Stimulated activated naive CD8-positive, alpha-beta T cell treated with anti-CD3 and anti-CD28 coated beads, Interleukin-15, amount 100 ng/mL, for 72 hours (primary cell): ENCODE measurements around the gene NR1H2.
A peak's percentile ranks its signal among the peaks of the same experiment; 100 is the strongest.
"Not testable (repeated sequence)": the region's sequence is repeated elsewhere in the genome, so short reads cannot be mapped to it uniquely, and the experiment has no call there.

Experiments
- ATAC-seq: fragments of 150-1000 bp; cut with Tn5 transposase; 2 replicates; pipeline ENCODE4 v1.10.0; 2021; ENCODE audit warnings: mild to moderate bottlenecking, moderate library complexity
- DNase-seq, 2 donors: peaks; one replicate each; pipeline ENCODE4 v3.0.0; 2021 to 2022
- H3K27ac Mint-ChIP-seq, 2 donors: one replicate each; pipeline ENCODE4 v1.8.0; 2022; ENCODE audit warnings: mild to moderate bottlenecking in 2 of 2, mixed read lengths in 2 of 2, moderate library complexity in 2 of 2
- H3K27me3 Mint-ChIP-seq: one replicate; pipeline ENCODE4 v1.8.0; 2022; ENCODE audit warnings: mixed read lengths
- H3K4me1 Mint-ChIP-seq: one replicate; pipeline ENCODE4 v1.8.0; 2022; ENCODE audit warnings: mild to moderate bottlenecking, mixed read lengths
- H3K4me3 Mint-ChIP-seq, 2 donors: one replicate each; pipeline ENCODE4 v1.8.0; 2022; ENCODE audit warnings: mild to moderate bottlenecking in 2 of 2, mixed read lengths in 2 of 2, moderate library complexity in 1 of 2
- H3K9me3 Mint-ChIP-seq, 2 donors: one replicate each; pipeline ENCODE4 v1.8.0; 2022; ENCODE audit warnings: mixed read lengths in 2 of 2

Gene NR1H2

GRCh38 chr19:50376166-50377050, at the start of gene NR1H2:
TSS of gene NR1H2 (plus strand) at chr19:50376457. CDS start at chr19:50377606, 1,149 bp downstream.
- ATAC-seq, result peak; percentile 97
- Mint-ChIP-seq H3K4me3 (peak within 1 kb of the TSS; percentile 98), H3K27ac (peak within 1 kb of the TSS; percentile 94 to 98), H3K27me3 (no peaks in the 10 kb centered on the region), H3K4me1 (peaks cover 39% of the 10 kb centered on the region), H3K9me3 (no peaks in the 10 kb centered on the region)
- peak; percentile 90 to 94 for DNase-seq

- DNase-seq, result no peak
- H3K27ac Mint-ChIP-seq, result no peak overlapping the region
- H3K4me3 Mint-ChIP-seq, result peak overlapping the region; percentile 54 to 78
- peaks cover 71% of the 10 kb centered on the region for H3K27me3 Mint-ChIP-seq
- ATAC-seq, result no peak
- peaks cover 0 to 8% of the 10 kb centered on the region in 2 donors for H3K9me3 Mint-ChIP-seq
- peaks cover 58% of the 10 kb centered on the region for H3K4me1 Mint-ChIP-seq
Measured at GRCh38 chr19:50327013-50327412, 49.2 kb upstream of the NR1H2 start.

GRCh38 chr19:50327461-50328223, 48.6 kb upstream of the NR1H2 start:
- Mint-ChIP-seq H3K4me3 (peak overlapping the region; percentile 54 to 78), H3K4me1 (peaks cover 65% of the 10 kb centered on the region), H3K9me3 (peaks cover 0 to 8% of the 10 kb centered on the region in 2 donors), H3K27me3 (peaks cover 71% of the 10 kb centered on the region), H3K27ac (peak overlapping the region in 1 of 2 donors; percentile 51)
- no peak for DNase-seq
- no peak for ATAC-seq

- peaks cover 75% of the 10 kb centered on the region for H3K27me3 Mint-ChIP-seq
- peak overlapping the region in 1 of 2 donors; percentile 53 for H3K4me3 Mint-ChIP-seq
- DNase-seq (peak; percentile 38 to 47), ATAC-seq (no peak)
- no peak overlapping the region for H3K27ac Mint-ChIP-seq
- peaks cover 71% of the 10 kb centered on the region for H3K4me1 Mint-ChIP-seq
- H3K9me3 Mint-ChIP-seq, result peaks cover 0 to 8% of the 10 kb centered on the region in 2 donors
Measured at GRCh38 chr19:50328224-50328872, 47.9 kb upstream of the NR1H2 start.

GRCh38 chr19:50328873-50329145, 47.4 kb upstream of the NR1H2 start:
- H3K27ac Mint-ChIP-seq, result no peak overlapping the region
- H3K4me3 Mint-ChIP-seq, result peak overlapping the region in 1 of 2 donors; percentile 76

GRCh38 chr19:50329146-50329925, 46.9 kb upstream of the NR1H2 start, which contains the start of gene KCNC3:
TSS of gene KCNC3 (minus strand) at chr19:50329377. CDS start at chr19:50329082, 295 bp downstream.
- Mint-ChIP-seq H3K27ac (peak within 1 kb of the TSS; percentile 8 to 36), H3K4me1 (peaks cover 79% of the 10 kb centered on the region), H3K27me3 (peaks cover 74% of the 10 kb centered on the region), H3K9me3 (peaks cover 0 to 8% of the 10 kb centered on the region in 2 donors), H3K4me3 (peak within 1 kb of the TSS; percentile 76 to 84)
- ATAC-seq (peak; percentile 71), DNase-seq (peak; percentile 95)

More at GRCh38 chr19:50328873-50329145, 47.4 kb upstream of the NR1H2 start:
- Mint-ChIP-seq H3K4me1 (peaks cover 74% of the 10 kb centered on the region), H3K27me3 (peaks cover 75% of the 10 kb centered on the region), H3K9me3 (peaks cover 0 to 8% of the 10 kb centered on the region in 2 donors)
- ATAC-seq (peak; percentile 34), DNase-seq (no peak)

- Mint-ChIP-seq H3K27me3 (peaks cover 73% of the 10 kb centered on the region), H3K4me3 (peak overlapping the region; percentile 76 to 84), H3K4me1 (peaks cover 83% of the 10 kb centered on the region), H3K9me3 (peaks cover 4 to 12% of the 10 kb centered on the region in 2 donors), H3K27ac (peak overlapping the region; percentile 2 to 36)
- ATAC-seq, DNase-seq: not testable (repeated sequence)
Measured at GRCh38 chr19:50329926-50330294, 46.3 kb upstream of the NR1H2 start.

GRCh38 chr19:50330365-50331078, 45.7 kb upstream of the NR1H2 start:
- peak; percentile 89 to 90 for DNase-seq
- Mint-ChIP-seq H3K4me3 (peak overlapping the region; percentile 76 to 84), H3K4me1 (peaks cover 85% of the 10 kb centered on the region), H3K27me3 (peaks cover 75% of the 10 kb centered on the region), H3K27ac (peak overlapping the region in 1 of 2 donors; percentile 55), H3K9me3 (peaks cover 10 to 14% of the 10 kb centered on the region in 2 donors)
- ATAC-seq, result peak; percentile 65

GRCh38 chr19:50331221-50331993, 44.9 kb upstream of the NR1H2 start:
- ATAC-seq (no peak), DNase-seq (peak; percentile 34 to 38)
- Mint-ChIP-seq H3K27me3 (peaks cover 70% of the 10 kb centered on the region), H3K4me3 (peak overlapping the region; percentile 74 to 76), H3K9me3 (peaks cover 11 to 14% of the 10 kb centered on the region in 2 donors), H3K4me1 (peaks cover 81% of the 10 kb centered on the region), H3K27ac (peak overlapping the region in 1 of 2 donors; percentile 42)

GRCh38 chr19:50331994-50332243, 44.3 kb upstream of the NR1H2 start:
- DNase-seq, result no peak
- Mint-ChIP-seq H3K27me3 (peaks cover 67% of the 10 kb centered on the region), H3K4me1 (peaks cover 75% of the 10 kb centered on the region), H3K9me3 (peaks cover 11 to 14% of the 10 kb centered on the region in 2 donors), H3K27ac (no peak overlapping the region), H3K4me3 (peak overlapping the region; percentile 74 to 76)
- no peak for ATAC-seq

GRCh38 chr19:50332244-50333038, 43.8 kb upstream of the NR1H2 start:
- Mint-ChIP-seq H3K27ac (peak overlapping the region in 1 of 2 donors; percentile 97), H3K4me1 (peaks cover 70% of the 10 kb centered on the region), H3K9me3 (peaks cover 11 to 14% of the 10 kb centered on the region in 2 donors), H3K27me3 (peaks cover 67% of the 10 kb centered on the region), H3K4me3 (peak overlapping the region; percentile 74 to 76)
- DNase-seq, result no peak
- ATAC-seq, result no peak

- H3K27me3 Mint-ChIP-seq, result peaks cover 62% of the 10 kb centered on the region
- peak overlapping the region; percentile 81 to 97 for H3K27ac Mint-ChIP-seq
- DNase-seq (peak; percentile 95 to 97), ATAC-seq (peak; percentile 77)
- peak overlapping the region; percentile 74 to 76 for H3K4me3 Mint-ChIP-seq
- H3K9me3 Mint-ChIP-seq, result peaks cover 11 to 14% of the 10 kb centered on the region in 2 donors
- H3K4me1 Mint-ChIP-seq, result peaks cover 65% of the 10 kb centered on the region
Measured at GRCh38 chr19:50333235-50333736, 43.0 kb upstream of the NR1H2 start.
